Activated naive CD4-positive, alpha-beta T cell treated with anti-CD3 and anti-CD28 coated beads for 36 hours (primary cell): ENCODE data around the gene KLHDC4. TPM values are rescaled to one million over a fixed set of nuclear protein-coding genes. Genes with fewer than 3 reads are reported as not detected.
"Not testable (repeated sequence)": the region's sequence is repeated elsewhere in the genome, so short reads cannot be mapped to it uniquely, and the experiment has no call there.

Experiments used
- CTCF ChIA-PET: fragments of 350-600 bp; sonication (Branson Sonifier 250); formaldehyde crosslinking; loops from one replicate; lab custom pipeline; 2021; ENCODE audit warnings: antibody characterized with exemption; lab: Charles Lee
- DNase-seq: peaks from one replicate; pipeline ENCODE4 v3.0.0-alpha.2; 2020
- H3K27ac Mint-ChIP-seq: one replicate; pipeline ENCODE4 v1.8.0; 2021; ENCODE audit warnings: mild to moderate bottlenecking, mixed read lengths
- H3K27me3 Mint-ChIP-seq: one replicate; pipeline ENCODE4 v1.8.0; 2021; ENCODE audit warnings: low read depth, mixed read lengths
- H3K36me3 Mint-ChIP-seq: one replicate; pipeline ENCODE4 v1.8.0; 2021; ENCODE audit warnings: low read depth, mixed read lengths
- H3K4me1 Mint-ChIP-seq: one replicate; pipeline ENCODE4 v1.8.0; 2021; ENCODE audit warnings: low read depth, mixed read lengths
- H3K4me3 Mint-ChIP-seq: one replicate; pipeline ENCODE4 v1.8.0; 2021; ENCODE audit warnings: mild to moderate bottlenecking, moderate library complexity, mixed read lengths
- H3K9me3 Mint-ChIP-seq: one replicate; pipeline ENCODE4 v1.8.0; 2021; ENCODE audit warnings: mixed read lengths
- intact Hi-C: fragments of 100-400 bp; cut with micrococcal nuclease; formaldehyde crosslinking; loops from one replicate; pipeline ENCODE4 v1.15.1; 2023
- total RNA-seq, 2 experiments: library from RNA; stranded (reverse); gene quantifications; one replicate each; pipeline ENCODE4 v1.2.3, GENCODE V29; 2021

The KLHDC4 gene
- total RNA-seq, 2 experiments from 2014 or later: 56.2 to 62.4 TPM

GRCh38 chr16:87722590-87723225, 43.1 kb downstream of the KLHDC4 start:
- H3K4me3 Mint-ChIP-seq: no peak overlapping the region

GRCh38 chr16:87721622-87722585, 43.9 kb downstream of the KLHDC4 start:
- no peak overlapping the region for H3K4me3 Mint-ChIP-seq
- peaks cover 48% of the 10 kb centered on the region for H3K36me3 Mint-ChIP-seq
- no peaks in the 10 kb centered on the region for H3K9me3 Mint-ChIP-seq
- no peak overlapping the region for H3K27ac Mint-ChIP-seq
- H3K27me3 Mint-ChIP-seq: no peaks in the 10 kb centered on the region
- intact Hi-C loops: loop anchor here (2.0 kb wide), 1 partner anchor 39 kb away; no protein-coding TSS in a partner anchor
- no peak for DNase-seq
- H3K4me1 Mint-ChIP-seq: peaks cover 4% of the 10 kb centered on the region
- CTCF ChIA-PET: interaction anchor here (1.7 kb wide), 1 partner anchor 19 kb away, joined by 4 read pairs; no protein-coding TSS in a partner anchor

More at GRCh38 chr16:87722590-87723225, 43.1 kb downstream of the KLHDC4 start:
- intact Hi-C loops: loop anchor here (2.0 kb wide), 1 partner anchor 40 kb away; no protein-coding TSS in a partner anchor
- Mint-ChIP-seq H3K4me1 (peaks cover 4% of the 10 kb centered on the region), H3K27me3 (no peaks in the 10 kb centered on the region), H3K36me3 (peaks cover 51% of the 10 kb centered on the region), H3K9me3 (no peaks in the 10 kb centered on the region), H3K27ac (no peak overlapping the region)
- DNase-seq: no peak
- CTCF ChIA-PET: interaction anchor here (0.6 to 1.7 kb wide), 2 partner anchors 20 to 54 kb away, joined by 3 to 4 read pairs; no protein-coding TSS in a partner anchor

GRCh38 chr16:87720446-87720845, 45.3 kb downstream of the KLHDC4 start:
- Mint-ChIP-seq H3K9me3 (no peaks in the 10 kb centered on the region), H3K27ac (no peak overlapping the region), H3K4me1 (peaks cover 7% of the 10 kb centered on the region), H3K4me3 (no peak overlapping the region), H3K27me3 (no peaks in the 10 kb centered on the region), H3K36me3 (peaks cover 42% of the 10 kb centered on the region)
- CTCF ChIA-PET: no interaction called here
- intact Hi-C loops: no loop called here
- DNase-seq: no peak

GRCh38 chr16:87718831-87719230, 47.0 kb downstream of the KLHDC4 start:
- intact Hi-C loops, H3K27ac Mint-ChIP-seq, H3K9me3 Mint-ChIP-seq, DNase-seq, H3K27me3 Mint-ChIP-seq, H3K4me3 Mint-ChIP-seq, CTCF ChIA-PET: not testable (repeated sequence)
- peaks cover 21% of the 10 kb centered on the region for H3K4me1 Mint-ChIP-seq
- H3K36me3 Mint-ChIP-seq: peaks cover 45% of the 10 kb centered on the region

- Mint-ChIP-seq H3K36me3 (peaks cover 40% of the 10 kb centered on the region), H3K4me3 (no peak overlapping the region), H3K9me3 (no peaks in the 10 kb centered on the region), H3K27ac (peak overlapping the region; percentile 64), H3K4me1 (peaks cover 30% of the 10 kb centered on the region), H3K27me3 (no peaks in the 10 kb centered on the region)
- CTCF ChIA-PET: no interaction called here
- intact Hi-C loops: no loop called here
- no peak for DNase-seq
These were observed 50.1 kb downstream of the KLHDC4 start for GRCh38 chr16:87715658-87716057.

GRCh38 chr16:87715231-87715630, 50.6 kb downstream of the KLHDC4 start:
- intact Hi-C loops: no loop called here
- H3K9me3 Mint-ChIP-seq: no peaks in the 10 kb centered on the region
- H3K4me3 Mint-ChIP-seq: no peak overlapping the region
- peaks cover 41% of the 10 kb centered on the region for H3K36me3 Mint-ChIP-seq
- CTCF ChIA-PET: no interaction called here
- H3K4me1 Mint-ChIP-seq: peaks cover 30% of the 10 kb centered on the region
- no peaks in the 10 kb centered on the region for H3K27me3 Mint-ChIP-seq
- peak overlapping the region; percentile 64 for H3K27ac Mint-ChIP-seq
- DNase-seq: no peak

GRCh38 chr16:87713451-87714229, 52.1 kb downstream of the KLHDC4 start:
- CTCF ChIA-PET: interaction anchor here (0.6 to 1.1 kb wide), 4 partner anchors 42 to 137 kb away, joined by 4 to 6 read pairs (median 5); no protein-coding TSS in a partner anchor
- Mint-ChIP-seq H3K9me3 (no peaks in the 10 kb centered on the region), H3K27ac (peak overlapping the region; percentile 83), H3K4me3 (no peak overlapping the region), H3K4me1 (peaks cover 30% of the 10 kb centered on the region), H3K27me3 (no peaks in the 10 kb centered on the region), H3K36me3 (peaks cover 30% of the 10 kb centered on the region)
- intact Hi-C loops: loop anchor here (5.0 kb wide), 1 partner anchor 54 kb away; the partner anchor contains the start of gene KLHDC4
- DNase-seq: peak; percentile 87

GRCh38 chr16:87712184-87712762, 53.5 kb downstream of the KLHDC4 start:
- H3K9me3 Mint-ChIP-seq: no peaks in the 10 kb centered on the region

GRCh38 chr16:87710887-87711286, 54.9 kb downstream of the KLHDC4 start:
- no peak for DNase-seq
- intact Hi-C loops: loop anchor here (5.0 kb wide), 1 partner anchor 56 kb away; the partner anchor contains the start of gene KLHDC4
- Mint-ChIP-seq H3K4me3 (no peak overlapping the region), H3K4me1 (peaks cover 30% of the 10 kb centered on the region), H3K27me3 (no peaks in the 10 kb centered on the region), H3K9me3 (no peaks in the 10 kb centered on the region), H3K36me3 (peaks cover 32% of the 10 kb centered on the region), H3K27ac (no peak overlapping the region)
- CTCF ChIA-PET: no interaction called here

More at GRCh38 chr16:87712184-87712762, 53.5 kb downstream of the KLHDC4 start:
- Mint-ChIP-seq H3K4me3 (no peak overlapping the region), H3K36me3 (peaks cover 31% of the 10 kb centered on the region), H3K4me1 (peaks cover 30% of the 10 kb centered on the region), H3K27ac (no peak overlapping the region), H3K27me3 (no peaks in the 10 kb centered on the region)
- DNase-seq: no peak
- intact Hi-C loops: loop anchor here (5.0 kb wide), 1 partner anchor 55 kb away; the partner anchor contains the start of gene KLHDC4
- CTCF ChIA-PET: interaction anchor here (0.6 kb wide), 1 partner anchor 76 kb away, joined by 3 read pairs; no protein-coding TSS in a partner anchor

GRCh38 chr16:87709677-87710076, 56.1 kb downstream of the KLHDC4 start:
- H3K9me3 Mint-ChIP-seq: no peaks in the 10 kb centered on the region
- no peak overlapping the region for H3K27ac Mint-ChIP-seq
- H3K4me1 Mint-ChIP-seq: peaks cover 21% of the 10 kb centered on the region
- no peak overlapping the region for H3K4me3 Mint-ChIP-seq
- intact Hi-C loops: loop anchor here (5.0 kb wide), 1 partner anchor 58 kb away; the partner anchor contains the start of gene KLHDC4
- no peaks in the 10 kb centered on the region for H3K27me3 Mint-ChIP-seq
- no peak for DNase-seq
- CTCF ChIA-PET: interaction anchor here (0.7 kb wide), 1 partner anchor 141 kb away, joined by 3 read pairs; no protein-coding TSS in a partner anchor
- peaks cover 25% of the 10 kb centered on the region for H3K36me3 Mint-ChIP-seq

- CTCF ChIA-PET: no interaction called here
- intact Hi-C loops: no loop called here
- Mint-ChIP-seq H3K4me1 (peaks cover 19% of the 10 kb centered on the region), H3K4me3 (no peak overlapping the region), H3K9me3 (no peaks in the 10 kb centered on the region), H3K36me3 (peaks cover 21% of the 10 kb centered on the region), H3K27me3 (no peaks in the 10 kb centered on the region), H3K27ac (no peak overlapping the region)
- DNase-seq: no peak
These were observed 56.7 kb downstream of the KLHDC4 start for GRCh38 chr16:87708881-87709638.
